ENCODE data around the gene PCYOX1L.
A peak's percentile ranks its signal among the peaks of the same experiment; 100 is the strongest.

PCYOX1L gene

GRCh38 chr5:149367972-149368645 lies 10.3 kb downstream of the PCYOX1L start:
- no peak for DNase-seq (ENCODE audit: low read depth)

GRCh38 chr5:149370878-149371277 lies 13.0 kb downstream of the PCYOX1L start:
- DNase-seq (ENCODE audit: low read depth): no peak

GRCh38 chr5:149371296-149371962 lies 13.6 kb downstream of the PCYOX1L start:
- DNase-seq (ENCODE audit: low read depth): peak; percentile 22

GRCh38 chr5:149372076-149372795 lies 14.4 kb downstream of the PCYOX1L start:
- no peak for DNase-seq (ENCODE audit: low read depth)

- no peak for DNase-seq (ENCODE audit: low read depth)
Observed at GRCh38 chr5:149372932-149373331, 15.1 kb downstream of the PCYOX1L start.

GRCh38 chr5:149374303-149374702 lies 16.5 kb downstream of the PCYOX1L start:
- DNase-seq (ENCODE audit: low read depth): no peak

GRCh38 chr5:149374801-149375200 lies 17.0 kb downstream of the PCYOX1L start:
- DNase-seq (ENCODE audit: low read depth): no peak

- no peak for DNase-seq (ENCODE audit: low read depth)
Observed at GRCh38 chr5:149375434-149375833, 17.6 kb downstream of the PCYOX1L start.

GRCh38 chr5:149376104-149376503 lies 18.3 kb downstream of the PCYOX1L start:
- DNase-seq (ENCODE audit: low read depth): no peak

GRCh38 chr5:149376711-149377447 lies 19.0 kb downstream of the PCYOX1L start:
- DNase-seq (ENCODE audit: low read depth): no peak

GRCh38 chr5:149378241-149378820 lies 20.5 kb downstream of the PCYOX1L start:
- DNase-seq (ENCODE audit: low read depth): no peak

- DNase-seq (ENCODE audit: low read depth): no peak
Observed at GRCh38 chr5:149379177-149379761, 21.4 kb downstream of the PCYOX1L start, which contains the start of gene IL17B. IL17B (minus strand) TSS chr5:149379292; CDS start chr5:149379225, 67 bp downstream.

GRCh38 chr5:149379818-149380374 lies 22.1 kb downstream of the PCYOX1L start:
- DNase-seq (ENCODE audit: low read depth): no peak

GRCh38 chr5:149380466-149381121 lies 22.7 kb downstream of the PCYOX1L start:
- DNase-seq (ENCODE audit: low read depth): no peak

GRCh38 chr5:149381261-149381985 lies 23.6 kb downstream of the PCYOX1L start:
- no peak for DNase-seq (ENCODE audit: low read depth)

- peak; percentile 40 for DNase-seq (ENCODE audit: low read depth)
Observed at GRCh38 chr5:149381986-149382338, 24.1 kb downstream of the PCYOX1L start.

- no peak for DNase-seq (ENCODE audit: low read depth)
Observed at GRCh38 chr5:149382517-149383220, 24.8 kb downstream of the PCYOX1L start.

GRCh38 chr5:149383399-149383798 lies 25.6 kb downstream of the PCYOX1L start:
- DNase-seq (ENCODE audit: low read depth): no peak

GRCh38 chr5:149386166-149386565 lies 28.3 kb downstream of the PCYOX1L start:
- no peak for DNase-seq (ENCODE audit: low read depth)

Measured in stromal cell of bone marrow (primary cell).